ENCODE measurements around the gene ZFP42. TPM values are rescaled to one million over a fixed set of nuclear protein-coding genes. Genes with fewer than 3 reads are reported as not detected.

Gene ZFP42
- total and polyA plus RNA-seq, 2 of the 8 experiments (the other 6 are each of a cell fraction or from before 2014, with no cell fraction given) = 69.4 to 188 TPM

DNA sequence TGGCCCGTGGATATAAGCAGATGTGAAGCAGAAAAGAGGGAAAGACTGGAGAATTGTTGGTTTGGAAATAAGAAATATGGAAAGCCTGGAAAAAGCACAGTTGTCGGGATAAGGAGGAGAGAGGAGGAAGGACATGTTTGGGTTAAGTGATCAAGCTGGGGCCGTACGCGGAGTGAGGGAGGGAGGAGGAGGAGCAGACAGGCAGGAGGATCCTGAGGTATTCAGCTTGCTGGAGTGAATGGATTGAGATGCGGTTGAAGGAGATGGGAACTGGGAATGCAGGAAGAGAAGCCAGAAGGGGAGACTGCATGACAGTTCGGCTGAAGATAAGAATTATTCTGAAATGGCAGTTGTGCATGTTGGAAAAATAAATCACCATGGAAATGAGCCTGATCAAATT is 21.2 kb downstream of the ZFP42 start:
- Histone ChIP-seq H4K20me1 (replicated peaks in 1 of 2; ENCODE audit: control insufficient read depth in 1 of 2, insufficient read depth in 2 of 2, low read length in 2 of 2) (peaks cover 0 to 2% of the 10 kb centered on the region in 2 experiments), H3K14ac (ENCODE audit: insufficient read length) (no peak overlapping the region), H3K4me1 (replicated peaks in 1 of 4; ENCODE audit: control insufficient read depth in 3 of 4, insufficient read depth in 4 of 4, low read length in 3 of 4) (peaks cover under 1 to 10% (median 3%) of the 10 kb centered on the region in 4 experiments; a peak in 5 of 7 replicates), H3K4ac (replicated peaks; ENCODE audit: insufficient read length, low read depth, low read length) (no peak overlapping the region), H4K5ac (ENCODE audit: insufficient read length, low read depth, low read length) (no peak overlapping the region), H2BK5ac (ENCODE audit: low read depth, low read length) (peak overlapping the region; percentile 18; the same call in 1 of the 2 replicates), H3K79me1 (ENCODE audit: low read depth, low read length) (no peaks in the 10 kb centered on the region), H3K36me3 (ENCODE audit: control insufficient read depth in 2 of 4, insufficient read depth in 4 of 4, low read length in 3 of 4) (no peaks in the 10 kb centered on the region), H2BK120ac (replicated peaks; ENCODE audit: low read depth, low read length) (no peak overlapping the region), H3K4me2 (ENCODE audit: insufficient read depth in 1 of 2, low read depth in 2 of 2, low read length in 2 of 2) (peak overlapping the region in 1 of 2 experiments; percentile 29; a peak in 2 of 4 replicates), H3K23ac (ENCODE audit: insufficient read length) (no peak overlapping the region), H2AK5ac (ENCODE audit: low read depth, low read length) (no peak overlapping the region), H3K18ac (ENCODE audit: extremely low read depth, low read length) (peak overlapping the region; percentile 56; the same call in 1 of the 2 replicates), H2BK12ac (ENCODE audit: low read depth, low read length) (no peak overlapping the region), H3K9me3 (ENCODE audit: insufficient read depth in 2 of 2, low read depth in 1 of 2, low read length in 1 of 2) (no peaks in the 10 kb centered on the region), H4K91ac (replicated peaks; ENCODE audit: insufficient read length, low read length) (no peak overlapping the region), H3K27me3 (replicated peaks in 1 of 4; ENCODE audit: control insufficient read depth in 3 of 4, extremely low read depth in 1 of 4, insufficient read depth in 3 of 4, low read length in 3 of 4) (no peaks in the 10 kb centered on the region), H2BK15ac (ENCODE audit: low read length) (no peak overlapping the region), H3K4me3 (ENCODE audit: extremely low read depth in 1 of 4, insufficient read depth in 2 of 4, low read depth in 3 of 4, low read length in 4 of 4) (0 out of 8 replicates have a peak overlapping the region, but pooled peaks of 1 of the 4 experiments have one; percentile 16), H3K56ac (replicated peaks; ENCODE audit: insufficient read length, low read depth, low read length) (no peak overlapping the region), H2AFZ (ENCODE audit: low read length) (no peak overlapping the region), H3K23me2 (ENCODE audit: low read depth, low read length) (no peaks in the 10 kb centered on the region), H3K9ac (replicated peaks in 1 of 4; ENCODE audit: extremely low read depth in 1 of 4, low read depth in 3 of 4, low read length in 3 of 4) (no peak overlapping the region), H4K8ac (ENCODE audit: extremely low read depth, insufficient read depth, low read length) (no peak overlapping the region), H2BK20ac (ENCODE audit: low read length) (peak overlapping the region; percentile 54; the same call in 1 of the 2 replicates), H3K27ac (ENCODE audit: low read depth, low read length) (no peak overlapping the region), H3K79me2 (ENCODE audit: control insufficient read depth in 1 of 2, insufficient read depth in 2 of 2, low read length in 2 of 2) (no peaks in the 10 kb centered on the region)
- TF ChIP-seq, protein P1, sequence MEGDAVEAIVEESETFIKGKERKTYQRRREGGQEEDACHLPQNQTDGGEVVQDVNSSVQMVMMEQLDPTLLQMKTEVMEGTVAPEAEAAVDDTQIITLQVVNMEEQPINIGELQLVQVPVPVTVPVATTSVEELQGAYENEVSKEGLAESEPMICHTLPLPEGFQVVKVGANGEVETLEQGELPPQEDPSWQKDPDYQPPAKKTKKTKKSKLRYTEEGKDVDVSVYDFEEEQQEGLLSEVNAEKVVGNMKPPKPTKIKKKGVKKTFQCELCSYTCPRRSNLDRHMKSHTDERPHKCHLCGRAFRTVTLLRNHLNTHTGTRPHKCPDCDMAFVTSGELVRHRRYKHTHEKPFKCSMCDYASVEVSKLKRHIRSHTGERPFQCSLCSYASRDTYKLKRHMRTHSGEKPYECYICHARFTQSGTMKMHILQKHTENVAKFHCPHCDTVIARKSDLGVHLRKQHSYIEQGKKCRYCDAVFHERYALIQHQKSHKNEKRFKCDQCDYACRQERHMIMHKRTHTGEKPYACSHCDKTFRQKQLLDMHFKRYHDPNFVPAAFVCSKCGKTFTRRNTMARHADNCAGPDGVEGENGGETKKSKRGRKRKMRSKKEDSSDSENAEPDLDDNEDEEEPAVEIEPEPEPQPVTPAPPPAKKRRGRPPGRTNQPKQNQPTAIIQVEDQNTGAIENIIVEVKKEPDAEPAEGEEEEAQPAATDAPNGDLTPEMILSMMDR (IDR thresholded peaks at IDR 0.05; ENCODE audit: control extremely low read depth in 1 of 3, insufficient read depth in 1 of 3, low read depth in 1 of 3, low read length in 3 of 3) = no peak
- TF ChIP-seq CHD2 (IDR thresholded peaks at IDR 0.05; ENCODE audit: low read length) (peak; percentile 17; the same call in 1 of the 2 replicates), SP4 (IDR thresholded peaks at IDR 0.05; ENCODE audit: low read length) (no peak), POLR2AphosphoS5 (IDR thresholded peaks at IDR 0.05; ENCODE audit: low read depth, low read length) (peak; percentile 62), KDM5A (IDR thresholded peaks at IDR 0.05; ENCODE audit: low read length) (no peak), ASH2L (IDR thresholded peaks at IDR 0.05; ENCODE audit: low read length) (peak; percentile 28), MAFK (IDR thresholded peaks at IDR 0.05; ENCODE audit: low read depth, low read length) (no peak), TAF1 (IDR thresholded peaks at IDR 0.05; ENCODE audit: low read depth, low read length) (0 out of 2 replicates have a peak, but pooled peaks have one; percentile 16), TEAD4 (IDR thresholded peaks at IDR 0.05; ENCODE audit: low read depth, low read length) (peak; percentile 41; the same call in 1 of the 2 replicates), RAD21 (IDR thresholded peaks at IDR 0.05 in 1 of 2, conservative IDR thresholded peaks at IDR 0.05 in 1 of 2; ENCODE audit: low read depth in 2 of 2, low read length in 2 of 2) (peak in 1 of 2 experiments; percentile 23; a peak in 1 of 4 replicates)
- FAIRE-seq (peak; percentile 86), DNase-seq (ENCODE audit: low read depth in 1 of 2, low spot score in 2 of 2) (no peak)
- POLR2A ChIA-PET (ENCODE audit: partially characterized antibody) = interaction anchor here (0.8 to 14.3 kb wide), 7 partner anchors 8 to 94 kb away, joined by 3 to 228 read pairs (median 4); partner anchors contain the start of gene ZFP42
- CTCF ChIA-PET (ENCODE audit: partially characterized antibody) = interaction anchor here (0.9 to 1.0 kb wide), 2 partner anchors 23 to 152 kb away, joined by 3 read pairs; no protein-coding TSS in a partner anchor
- WGBS, 2 experiments (ENCODE audit: extremely low coverage in 1 of 2, insufficient coverage in 1 of 2, insufficient read length in 1 of 2, insufficient replicate concordance in 2 of 2, low coverage in 1 of 2, low lambda C conversion rate in 2 of 2, missing lambda C conversion rate in 1 of 2) = 31% methylated on average over 7 of the region's 7 CpGs; no CpG with 5 or more reads in 1 of the 2 experiments
